T follicular helper cell (primary cell): Measurements from ENCODE around the gene HSD17B11.
"Not testable (repeated sequence)": the region's sequence is repeated elsewhere in the genome, so short reads cannot be mapped to it uniquely, and the experiment has no call there.

Source experiments
- DNase-seq: peaks from one replicate; pipeline ENCODE4 v3.0.0-alpha.2; 2020; ENCODE audit warnings: low read depth

Gene HSD17B11

GRCh38 chr4:87359258-87359657 lies 31.7 kb downstream of the HSD17B11 start:
- no peak for DNase-seq

- DNase-seq = no peak
Observed at GRCh38 chr4:87356832-87357526, 34.0 kb downstream of the HSD17B11 start.

GRCh38 chr4:87354168-87355102 lies 36.6 kb downstream of the HSD17B11 start:
- no peak for DNase-seq

DNA sequence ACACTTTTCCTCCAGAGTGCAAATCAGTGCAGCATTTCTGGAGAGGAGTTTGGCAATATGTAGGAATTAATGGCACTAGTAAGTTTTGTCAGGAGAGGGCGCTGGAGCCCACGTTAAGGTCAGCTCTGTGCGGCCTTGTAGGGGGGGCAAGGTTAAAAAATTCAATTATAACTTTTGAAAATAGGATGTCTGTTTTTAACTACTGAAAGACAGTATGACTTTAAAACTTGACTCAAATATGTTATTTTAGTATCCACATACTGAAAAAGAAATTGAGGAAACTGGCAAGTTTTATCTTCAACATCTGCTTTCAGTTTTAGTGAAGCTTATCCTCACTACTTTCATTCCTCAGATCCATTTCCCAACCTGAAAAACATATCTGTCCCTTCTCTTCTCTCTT lies 37.4 kb downstream of the HSD17B11 start:
- DNase-seq = peak; percentile 11

DNA sequence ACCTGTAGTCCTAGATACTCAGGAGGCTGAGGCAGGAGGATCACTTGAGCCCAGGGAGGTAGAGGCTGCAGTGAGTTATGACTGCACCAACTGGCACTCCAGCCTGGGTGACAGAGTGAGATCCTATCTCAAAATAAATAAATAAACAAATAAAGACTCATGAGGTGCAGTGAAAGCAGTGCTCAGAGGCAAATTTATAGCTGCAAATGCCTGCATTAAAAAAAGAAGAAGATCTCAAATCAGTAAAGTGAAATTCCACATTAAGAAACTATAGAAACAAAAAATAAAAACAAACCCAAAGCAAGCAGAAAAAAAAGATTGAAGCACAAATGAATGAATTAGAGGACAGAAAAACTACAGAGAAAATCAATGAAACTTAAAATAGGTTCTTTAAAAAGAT lies 45.8 kb downstream of the HSD17B11 start:
- DNase-seq = no peak

- DNase-seq = no peak
Observed at GRCh38 chr4:87342872-87343271, 48.1 kb downstream of the HSD17B11 start.

- DNase-seq = not testable (repeated sequence)
Observed at GRCh38 chr4:87341954-87342635, 48.9 kb downstream of the HSD17B11 start.

DNA sequence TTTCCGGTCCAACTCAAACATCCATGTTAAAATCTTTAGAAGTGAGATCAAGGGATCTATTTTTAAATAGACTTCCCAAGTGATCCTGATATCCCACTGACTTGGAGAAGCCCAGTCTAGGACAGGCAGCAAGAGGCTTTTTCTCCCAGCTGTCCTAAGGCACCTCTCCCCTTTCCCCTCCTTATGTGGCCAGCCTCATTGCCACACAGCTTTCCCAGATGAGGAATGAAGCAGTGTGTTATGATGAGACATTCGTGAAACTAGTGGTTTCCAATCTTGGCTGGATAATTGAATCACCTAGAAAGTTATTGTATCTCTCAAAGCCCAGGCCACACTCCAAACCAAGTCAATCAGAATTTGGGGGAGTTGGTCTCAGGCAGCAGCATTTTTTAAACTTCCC lies 51.5 kb downstream of the HSD17B11 start:
- DNase-seq = no peak

DNA sequence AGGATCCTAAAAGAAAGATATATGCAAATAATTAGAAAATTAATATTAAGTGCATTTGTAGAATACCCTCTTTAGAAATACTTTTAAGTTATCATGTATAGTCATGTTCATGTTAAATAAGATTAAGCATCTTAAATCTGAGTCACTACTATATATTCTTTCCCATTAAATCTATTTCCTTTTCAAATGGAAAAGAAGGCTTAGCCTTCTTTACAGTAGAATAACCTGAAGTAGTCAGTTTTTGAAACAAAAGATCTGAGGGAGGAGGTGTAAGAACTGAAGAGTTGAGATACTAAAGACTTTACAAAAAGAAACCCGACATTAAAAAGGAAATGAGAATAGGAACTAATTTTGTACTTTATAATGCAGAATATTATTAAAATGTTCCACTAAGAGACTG lies 53.6 kb downstream of the HSD17B11 start:
- DNase-seq = no peak

- no peak for DNase-seq
Observed at GRCh38 chr4:87333267-87333666, 57.7 kb downstream of the HSD17B11 start.

DNA sequence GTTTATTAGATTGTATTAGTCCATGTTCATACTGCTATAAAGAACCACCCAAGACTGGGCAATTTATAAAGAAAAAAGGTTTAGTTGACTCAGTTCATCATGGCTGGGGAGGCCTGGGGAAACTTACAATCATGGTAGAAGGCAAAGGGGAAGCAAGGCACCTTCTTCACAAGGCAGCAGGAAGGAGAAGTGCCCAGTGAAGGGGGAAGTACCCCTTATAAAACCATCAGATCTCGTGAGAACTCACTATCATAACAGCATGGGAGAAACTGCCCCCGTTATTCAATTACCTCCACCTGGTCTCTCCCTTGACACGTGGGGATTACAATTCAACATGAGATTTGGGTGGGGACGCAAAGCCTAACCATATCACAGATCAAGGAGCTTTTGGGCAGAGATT lies 60.2 kb downstream of the HSD17B11 start:
- DNase-seq = no peak

GRCh38 chr4:87327136-87327535 lies 63.9 kb downstream of the HSD17B11 start:
- DNase-seq = no peak

- DNase-seq = no peak
Observed at GRCh38 chr4:87326460-87326859, 64.5 kb downstream of the HSD17B11 start.

GRCh38 chr4:87322754-87323153 lies 68.2 kb downstream of the HSD17B11 start, which contains the start of gene HSD17B13:
HSD17B13 (minus strand) TSS chr4:87322882; CDS start chr4:87322841, 41 bp downstream.
- no peak for DNase-seq

GRCh38 chr4:87321888-87322287 lies 69.1 kb downstream of the HSD17B11 start:
- DNase-seq = no peak

GRCh38 chr4:87317527-87317926 lies 73.5 kb downstream of the HSD17B11 start:
- DNase-seq = no peak

DNA sequence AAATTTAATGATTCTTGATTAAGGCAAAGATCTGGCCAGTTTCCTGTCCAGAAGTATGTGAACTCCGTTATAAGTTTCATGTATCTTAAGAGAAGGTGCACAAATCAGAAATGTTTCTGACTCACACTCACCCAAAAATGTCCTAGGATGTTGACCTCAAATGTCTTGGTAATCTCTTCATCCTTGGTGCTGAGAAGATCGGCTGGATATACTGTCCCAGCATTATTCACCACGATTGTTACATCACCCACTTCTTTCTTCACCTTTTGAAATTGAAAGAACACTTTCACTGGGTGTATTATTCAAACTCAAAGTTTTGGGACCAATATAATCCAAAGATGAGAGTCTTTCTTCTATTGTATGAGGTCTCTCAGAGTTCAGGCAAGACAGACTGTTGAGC lies 74.0 kb downstream of the HSD17B11 start:
- no peak for DNase-seq

- DNase-seq = not testable (repeated sequence)
Observed at GRCh38 chr4:87315000-87315399, 76.0 kb downstream of the HSD17B11 start.

DNA sequence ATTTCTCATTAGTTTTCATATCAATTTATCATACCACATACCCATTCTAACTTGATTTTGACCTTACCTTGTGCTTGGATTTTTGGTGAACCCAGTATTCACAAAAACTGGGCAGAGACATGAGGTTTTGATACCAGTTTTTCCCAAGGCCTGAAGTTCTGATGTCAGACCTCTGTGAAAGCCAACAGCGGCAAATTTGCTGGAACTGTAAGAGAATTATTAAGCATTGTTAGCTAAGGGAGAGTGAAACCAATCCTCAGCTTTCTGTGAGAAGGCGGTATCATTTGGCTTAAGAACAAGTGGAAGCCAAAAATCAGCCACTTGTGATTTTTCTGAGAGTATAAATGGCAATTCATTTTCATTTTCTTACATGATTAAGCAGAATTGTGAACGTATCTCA lies 77.2 kb downstream of the HSD17B11 start:
- DNase-seq = no peak

- DNase-seq = no peak
Observed at GRCh38 chr4:87311684-87312083, 79.3 kb downstream of the HSD17B11 start.

DNA sequence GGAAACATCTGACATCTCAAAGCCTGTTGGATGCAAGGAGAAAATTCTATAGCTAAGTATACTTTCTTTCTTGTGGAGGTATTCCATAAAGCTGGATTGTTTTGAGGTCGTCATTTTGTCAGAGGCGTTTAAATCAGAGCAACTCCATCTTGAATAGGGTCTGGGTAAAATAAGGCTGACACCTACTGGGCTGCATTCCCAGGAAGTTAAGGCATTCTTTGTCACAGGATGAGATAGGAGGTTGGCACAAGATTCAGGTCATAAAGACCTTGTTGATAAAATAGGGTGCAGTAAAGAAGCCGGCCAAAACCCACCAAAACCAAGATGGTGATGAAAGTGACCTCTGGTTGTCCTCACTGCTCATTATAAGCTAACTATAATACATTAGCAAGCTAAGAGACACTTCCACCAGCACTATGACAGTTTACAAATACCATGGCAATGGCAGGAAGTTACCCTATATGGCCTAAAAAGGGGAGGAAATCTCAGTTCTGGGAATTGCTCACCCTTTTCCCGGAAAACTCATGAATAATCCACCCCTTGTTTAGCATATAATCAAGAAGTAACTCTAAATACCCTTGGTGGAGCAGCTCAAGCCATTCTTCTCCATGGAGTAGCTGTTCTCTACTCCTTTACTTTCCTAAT lies 80.2 kb downstream of the HSD17B11 start:
- no peak for DNase-seq

DNA sequence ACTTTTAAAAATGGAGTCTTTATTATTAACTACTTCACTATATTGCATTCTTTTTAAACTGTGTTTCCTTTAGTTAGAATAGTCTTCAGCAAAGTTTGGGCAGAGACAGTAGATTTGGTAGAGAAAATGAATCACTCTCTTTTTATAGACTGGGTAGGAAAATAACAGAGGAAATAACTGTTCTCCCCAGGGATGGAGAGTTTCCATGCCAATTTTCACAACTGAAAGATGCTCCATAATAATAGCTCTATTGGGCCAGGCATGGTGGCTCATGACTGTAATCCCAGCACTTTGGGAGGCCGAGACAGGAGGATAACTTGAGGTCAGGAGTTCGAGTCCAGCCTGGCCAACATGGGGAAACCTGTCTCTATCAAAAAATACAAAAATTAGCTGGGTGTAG lies 81.4 kb downstream of the HSD17B11 start:
- DNase-seq = no peak
